KG1 (cell line): ENCODE measurements around the gene RAB8B.
A peak's percentile ranks its signal among the peaks of the same experiment; 100 is the strongest.

Source experiments
- DNase-seq: peaks from one replicate; lab custom pipeline; 2025; lab: John Stamatoyannopoulos, UW

The RAB8B gene

DNA sequence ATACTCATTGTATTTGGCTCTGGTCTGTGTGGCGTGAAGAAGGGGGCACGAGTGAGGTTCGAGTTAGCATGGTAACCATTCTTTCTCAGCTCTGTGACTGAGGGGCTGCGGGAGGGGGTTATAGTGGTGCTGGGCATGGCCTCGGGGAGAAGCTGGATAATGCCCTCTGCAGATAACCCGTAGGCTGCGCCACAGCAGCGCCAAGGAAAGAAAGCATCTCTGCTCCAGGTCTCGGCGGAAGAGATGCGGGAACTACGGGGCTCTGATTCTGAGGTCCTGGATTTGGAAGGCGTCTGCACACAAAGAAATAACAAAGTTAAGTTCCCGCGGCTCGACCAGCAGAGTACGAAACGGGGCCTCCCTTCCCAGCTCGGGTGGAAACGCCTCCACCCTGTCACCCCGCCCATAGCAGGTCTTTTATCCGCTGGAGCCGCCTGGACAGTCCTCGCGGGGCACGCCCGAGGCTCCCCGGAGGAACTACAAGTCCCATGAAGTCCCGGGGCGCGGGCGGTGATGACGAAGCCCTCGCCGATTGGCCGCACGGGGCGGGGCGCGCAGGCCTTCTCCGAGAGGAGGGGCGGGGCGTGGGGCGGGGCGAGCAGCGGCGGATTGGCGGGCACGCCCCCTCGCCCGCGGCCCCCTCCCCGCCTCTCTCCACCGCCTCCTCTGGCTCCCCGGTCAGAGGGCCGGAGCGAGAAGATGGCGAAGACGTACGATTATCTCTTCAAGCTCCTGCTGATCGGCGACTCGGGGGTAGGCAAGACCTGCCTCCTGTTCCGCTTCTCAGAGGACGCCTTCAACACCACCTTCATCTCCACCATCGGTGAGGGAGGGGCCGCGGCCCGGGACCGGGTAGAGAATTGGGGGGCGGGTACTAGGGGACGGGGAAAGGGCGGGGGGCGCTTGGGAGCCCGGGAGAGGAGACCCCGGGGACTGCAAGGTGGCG lies at the start of gene RAB8B:
RAB8B (plus strand) TSS at position 681 of the 946 bp plus-strand sequence; CDS start at position 700, 19 bp downstream.
- DNase-seq, result peak; percentile 85

DNA sequence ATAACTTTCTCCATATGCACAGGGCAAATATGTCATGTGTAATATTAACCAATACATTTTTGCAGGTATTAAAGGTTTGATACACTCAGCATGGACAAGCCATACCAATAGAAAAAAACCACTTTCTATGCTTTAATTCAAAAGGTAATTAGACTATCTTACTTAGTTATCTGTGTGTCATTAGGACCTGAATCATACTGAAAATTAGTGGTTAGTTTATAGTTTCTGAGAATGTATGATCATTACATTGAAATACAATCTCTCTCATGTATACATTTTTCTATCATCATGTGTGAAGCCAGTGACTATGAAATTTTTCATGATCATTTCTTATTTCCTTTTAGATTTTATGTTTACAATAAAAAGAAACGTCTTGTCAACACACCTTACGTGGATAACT lies 48.5 kb upstream of the RAB8B start:
- no peak for DNase-seq

DNA sequence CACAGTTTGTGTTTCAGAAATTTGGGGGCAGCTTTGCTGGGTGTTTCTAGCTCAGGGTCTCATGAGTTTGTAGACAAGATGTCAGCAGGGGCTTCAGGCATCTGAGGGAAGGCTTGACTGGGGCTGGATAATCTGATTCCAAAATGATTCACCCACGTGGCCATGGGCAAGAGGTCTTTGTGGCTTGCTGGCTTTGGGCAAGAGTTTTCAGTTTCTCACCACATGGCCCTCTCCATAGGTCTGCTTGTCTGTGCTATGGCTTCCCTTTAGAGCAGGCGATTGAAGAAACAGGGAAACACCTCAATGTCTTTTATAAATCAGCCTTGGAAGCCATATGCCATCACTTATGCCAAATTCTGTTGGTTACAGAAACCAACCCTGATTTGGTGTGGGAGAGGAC lies 44.0 kb upstream of the RAB8B start:
- no peak for DNase-seq

DNA sequence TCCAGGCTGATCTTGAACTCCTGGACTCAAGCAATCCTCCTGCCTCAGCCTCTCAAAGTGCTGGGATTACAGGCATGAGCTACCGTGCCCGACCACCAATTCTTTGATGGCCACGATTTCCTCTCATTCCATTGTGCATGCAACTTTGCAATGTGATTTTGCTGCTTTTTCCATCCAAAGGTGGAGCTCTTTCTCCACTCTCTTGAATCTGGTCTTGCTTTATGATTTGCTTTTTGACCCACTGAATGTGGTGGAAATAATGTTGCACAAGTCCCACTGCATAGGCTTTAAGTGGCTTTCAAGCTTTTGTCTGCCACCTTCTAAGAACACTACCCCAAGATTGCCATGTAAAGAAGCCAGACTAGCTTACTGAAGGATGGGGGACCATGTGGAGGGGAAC lies 42.7 kb upstream of the RAB8B start:
- DNase-seq, result no peak

DNA sequence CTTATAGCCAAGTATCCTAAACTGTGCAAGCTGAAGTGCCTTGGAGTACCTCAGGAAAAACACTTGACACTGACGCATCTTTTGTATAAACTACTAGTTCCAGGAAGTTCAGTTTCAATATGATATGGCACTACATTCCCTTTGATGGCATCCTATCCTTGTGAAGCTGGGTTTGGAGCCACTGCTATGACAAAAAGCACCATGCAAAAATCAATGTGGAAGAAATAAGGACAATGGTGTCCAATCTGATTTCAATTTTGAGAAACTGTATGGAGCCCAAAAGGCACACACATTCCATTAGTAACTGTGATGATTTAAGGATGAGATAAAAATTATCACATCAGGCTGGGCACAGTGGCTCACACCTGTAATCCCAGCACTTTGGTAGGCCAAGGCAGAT lies 37.7 kb upstream of the RAB8B start:
- no peak for DNase-seq

DNA sequence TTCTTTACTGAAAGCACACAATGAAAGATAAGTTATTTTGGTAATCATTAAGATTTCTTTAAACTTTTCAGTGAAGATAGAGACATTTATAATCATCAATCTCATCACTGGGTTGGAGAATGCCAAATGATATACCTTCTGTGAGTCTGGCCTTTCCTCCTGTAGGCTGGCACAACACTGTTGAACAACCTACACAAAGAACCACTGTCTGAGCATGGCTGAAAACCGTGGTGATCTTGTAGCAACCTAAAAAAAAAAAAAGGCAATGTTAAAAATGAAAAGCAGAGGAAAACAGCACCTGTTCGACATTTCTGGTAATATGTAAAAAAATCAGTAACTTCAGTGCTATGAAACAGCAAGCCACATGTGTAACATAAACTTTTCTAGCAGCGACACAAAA lies 33.9 kb upstream of the RAB8B start:
- DNase-seq, result no peak

DNA sequence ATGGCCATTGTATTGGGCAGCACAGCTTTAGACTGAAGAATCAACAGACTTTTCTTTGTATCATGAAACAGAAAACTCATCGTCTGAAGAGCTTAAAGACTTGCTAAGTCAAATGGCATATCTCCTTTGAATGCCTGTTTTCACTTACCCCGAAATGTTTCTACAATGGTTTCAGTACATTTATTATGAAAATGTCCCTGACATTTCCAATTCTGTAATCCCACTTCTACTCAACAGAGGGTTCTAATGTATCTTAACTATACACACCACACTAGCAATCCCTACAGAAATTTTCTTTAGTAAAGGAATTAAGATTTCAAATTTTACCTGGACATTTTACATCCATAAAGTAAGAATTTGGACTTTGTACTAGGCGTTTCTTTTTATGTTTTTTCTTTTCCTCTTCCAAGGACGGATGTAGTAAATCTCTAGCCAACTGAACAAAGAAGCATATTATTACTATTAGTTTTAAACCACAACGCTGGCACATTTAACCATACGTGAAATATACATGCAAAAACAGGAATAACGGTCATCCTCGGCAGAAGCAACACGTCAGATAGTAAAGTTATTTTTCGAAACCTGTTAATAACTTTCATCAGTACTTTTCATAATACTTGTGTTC lies 33.2 kb upstream of the RAB8B start:
- no peak for DNase-seq

DNA sequence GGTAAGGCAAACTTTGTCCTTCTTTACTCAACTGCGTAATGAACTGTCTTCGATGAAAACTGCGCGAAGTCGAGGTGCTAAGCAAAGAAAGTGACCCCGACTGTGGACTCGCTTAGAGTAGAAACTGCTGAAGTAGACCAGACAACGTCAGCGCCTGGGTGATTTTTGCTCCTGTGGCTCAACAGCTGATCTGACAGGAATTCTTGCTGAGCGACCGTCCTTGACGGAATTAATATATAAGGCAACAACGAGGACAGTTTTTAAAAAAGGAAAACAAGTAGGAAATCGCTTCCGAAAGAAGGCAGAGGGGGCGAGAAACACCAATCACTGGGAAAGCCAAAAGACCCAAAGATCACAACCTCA lies 32.7 kb upstream of the RAB8B start:
- DNase-seq, result no peak

DNA sequence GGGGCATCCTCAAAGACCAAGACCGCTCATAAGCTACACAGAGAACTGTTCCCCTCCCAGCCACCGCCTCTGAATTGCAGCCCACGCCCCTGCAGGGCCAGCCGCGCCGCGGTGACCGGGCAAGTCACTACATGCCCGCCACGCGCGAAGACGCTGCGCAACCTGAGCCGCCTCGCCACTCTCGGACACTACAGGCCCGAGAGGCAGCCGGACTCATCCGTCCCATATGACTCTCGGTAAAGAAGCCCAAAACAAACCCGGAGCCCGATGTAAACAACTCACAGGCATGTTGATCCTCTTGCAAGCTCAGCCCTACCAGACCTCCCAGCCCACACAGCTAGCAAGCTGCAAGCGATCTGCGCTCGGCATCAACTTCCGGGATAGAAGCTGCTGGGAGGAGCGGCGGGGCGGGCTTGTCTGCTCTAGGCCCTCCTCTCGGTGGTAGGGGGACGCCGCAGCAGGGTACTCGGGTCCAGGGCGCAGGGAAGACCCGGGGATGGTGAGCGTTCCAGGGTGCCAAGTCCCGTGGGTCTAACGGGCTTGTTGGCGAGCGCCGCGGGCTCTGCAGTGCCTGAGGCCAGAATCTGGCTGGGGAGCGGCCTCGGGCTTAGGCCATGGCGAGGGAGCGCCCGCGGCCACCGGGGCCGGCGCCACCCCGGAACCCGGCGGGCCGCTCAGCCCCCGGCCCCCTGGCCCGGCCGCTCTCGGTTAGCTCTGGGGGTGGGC lies 32.1 kb upstream of the RAB8B start, which contains the start of gene RPS27L:
RPS27L (minus strand) TSS at position 360 of the 726 bp plus-strand sequence; CDS start at position 288, 72 bp downstream.
- DNase-seq, result peak; percentile 72

DNA sequence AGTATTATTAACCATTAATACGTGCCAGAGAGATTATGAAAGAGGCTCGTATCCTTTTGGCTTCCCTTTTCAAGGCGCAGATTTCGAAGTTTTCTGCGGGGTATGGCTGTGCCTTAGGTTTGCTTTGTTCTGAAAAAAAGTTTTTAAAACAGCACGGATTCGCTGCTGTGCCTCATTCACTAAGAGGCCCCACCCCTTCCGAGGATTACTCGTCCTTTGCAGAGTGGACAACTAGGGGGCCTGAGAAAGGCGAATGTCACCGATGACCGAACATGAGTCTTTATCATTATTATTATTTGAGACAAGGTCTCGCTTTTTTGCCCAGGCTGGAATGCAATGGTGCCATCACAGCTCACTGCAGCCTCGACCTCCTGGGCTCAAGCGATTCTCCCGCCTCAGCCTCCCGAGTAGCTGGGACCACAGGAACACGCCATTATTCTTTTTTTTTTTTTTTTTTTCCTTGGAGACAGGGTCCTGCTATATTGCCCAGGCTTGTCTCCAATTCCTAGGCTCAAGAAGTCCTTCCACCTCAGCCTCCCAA lies 31.4 kb upstream of the RAB8B start:
- no peak for DNase-seq

DNA sequence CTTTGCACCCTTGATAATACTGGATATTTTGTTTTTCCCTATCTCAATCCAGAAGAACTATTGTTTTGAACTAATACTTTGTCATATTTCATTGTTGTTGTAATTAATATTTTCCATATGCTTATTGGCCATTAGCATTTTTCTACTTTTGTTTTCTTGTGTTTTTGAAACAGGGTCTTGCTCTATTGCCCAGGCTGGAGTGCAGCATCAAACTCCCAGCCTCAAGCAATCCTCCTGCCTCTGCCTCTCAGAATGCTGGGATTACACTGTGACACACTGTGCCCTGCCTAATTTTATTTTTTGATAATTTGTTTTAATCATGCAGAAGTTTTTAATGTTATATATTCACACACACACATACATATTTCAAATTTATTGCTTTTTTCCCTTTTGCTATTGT lies 28.8 kb upstream of the RAB8B start:
- no peak for DNase-seq

DNA sequence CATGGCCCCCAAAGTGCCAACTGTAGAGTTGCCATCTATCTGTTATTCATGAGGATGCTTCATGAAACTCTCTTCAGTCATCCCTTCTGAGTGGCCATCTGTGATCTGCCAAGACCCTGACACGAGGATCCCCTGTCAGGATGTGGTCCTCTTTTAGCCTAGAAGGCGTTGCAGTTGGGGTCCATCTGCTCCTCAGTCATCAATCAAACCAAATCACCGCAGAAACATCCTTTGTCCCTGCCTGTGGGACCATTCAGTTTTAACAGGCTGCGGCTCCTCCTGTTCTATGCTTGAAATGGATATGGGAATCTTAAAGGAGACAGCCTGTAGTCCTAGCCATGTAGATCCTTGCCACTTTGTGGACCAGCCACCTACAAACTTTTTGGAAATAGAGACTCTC lies 26.2 kb upstream of the RAB8B start:
- no peak for DNase-seq

DNA sequence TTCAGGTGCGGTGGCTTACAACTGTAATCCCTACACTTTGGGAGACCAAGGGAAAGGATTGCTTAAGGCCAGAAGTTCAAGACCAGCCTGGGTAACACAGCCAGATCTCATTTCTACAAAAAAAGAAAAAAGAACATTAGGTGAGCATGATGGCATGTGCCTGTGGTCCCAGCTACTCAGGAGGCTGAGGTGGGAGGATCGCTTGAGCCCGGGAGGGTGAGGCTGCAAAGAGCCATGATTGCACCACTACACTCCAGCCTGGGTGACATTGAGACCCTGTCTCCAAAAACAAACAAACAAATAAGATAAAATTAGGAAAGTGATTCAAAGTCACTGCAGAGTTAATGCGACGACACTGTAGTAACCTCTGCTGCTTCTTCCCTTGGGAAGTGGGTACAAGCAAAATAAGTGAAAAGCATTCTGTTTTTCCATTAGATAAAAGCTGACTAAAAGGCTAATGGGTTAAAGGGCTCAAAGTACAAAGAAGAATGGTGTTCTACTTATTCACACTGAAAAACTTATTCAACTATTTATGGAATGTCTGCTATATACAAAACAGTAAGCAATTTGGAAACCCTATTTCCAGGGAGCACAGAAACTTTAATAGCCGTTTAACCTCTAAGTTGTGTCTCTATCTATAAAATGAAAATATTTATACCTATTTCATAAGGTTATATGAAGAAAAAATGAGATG lies 24.1 kb upstream of the RAB8B start:
- DNase-seq, result no peak

DNA sequence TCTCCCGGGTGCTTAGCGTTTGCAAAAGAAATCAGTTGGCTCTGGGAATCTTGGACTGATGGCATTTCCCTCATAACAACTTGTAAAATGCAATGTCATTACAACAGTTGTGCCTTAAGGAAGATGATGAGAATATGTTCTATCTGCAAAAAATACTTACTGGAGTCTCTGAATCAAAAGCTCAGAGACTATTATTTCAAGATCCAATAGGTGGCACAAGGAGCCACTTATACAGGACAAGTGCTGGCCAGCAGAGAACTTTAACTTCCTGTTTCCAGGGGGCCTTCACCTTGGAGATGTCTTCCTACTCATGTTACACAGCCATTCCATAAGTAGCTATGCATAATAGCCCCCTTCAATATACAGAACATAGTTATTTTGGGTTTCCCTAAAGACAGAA lies 23.2 kb upstream of the RAB8B start:
- no peak for DNase-seq

DNA sequence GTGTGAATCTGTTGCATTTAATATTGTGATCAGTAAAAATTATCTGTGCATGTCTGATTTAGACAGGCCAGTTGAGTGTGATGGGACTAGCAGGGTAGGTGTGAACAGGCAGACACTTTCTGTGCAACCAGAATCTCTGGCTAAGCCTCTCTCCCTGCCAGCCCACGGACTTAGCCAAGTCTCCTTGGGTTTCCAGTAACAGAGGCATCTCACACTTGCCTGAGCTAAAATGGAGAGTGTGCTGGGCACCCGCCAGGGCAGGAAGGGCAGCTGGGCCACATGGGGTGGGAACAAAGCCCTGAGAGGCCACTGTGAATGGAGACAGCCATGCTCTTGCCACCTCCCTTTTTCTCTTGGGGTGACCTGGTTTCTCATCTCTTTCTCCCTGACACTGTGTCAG lies 19.6 kb upstream of the RAB8B start:
- DNase-seq, result no peak

DNA sequence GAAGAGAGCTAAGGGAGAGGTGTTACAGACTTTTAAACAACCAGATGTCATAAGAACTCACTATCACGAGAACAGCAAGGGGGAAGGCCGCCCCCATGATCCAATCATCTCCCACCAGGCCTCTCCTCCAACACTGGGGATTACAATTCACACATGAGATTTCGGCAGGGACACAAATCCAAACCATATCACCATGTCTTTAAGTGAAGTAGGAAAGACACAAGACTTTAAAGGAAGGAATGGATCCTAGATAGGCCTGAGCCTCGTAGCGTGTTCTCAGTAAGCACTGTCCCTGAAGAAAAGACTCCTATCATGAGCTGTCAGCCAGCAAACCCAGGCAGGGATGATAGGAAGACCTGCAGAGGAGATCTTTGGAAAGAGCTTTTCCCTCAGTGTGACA lies 17.0 kb upstream of the RAB8B start:
- DNase-seq, result no peak

DNA sequence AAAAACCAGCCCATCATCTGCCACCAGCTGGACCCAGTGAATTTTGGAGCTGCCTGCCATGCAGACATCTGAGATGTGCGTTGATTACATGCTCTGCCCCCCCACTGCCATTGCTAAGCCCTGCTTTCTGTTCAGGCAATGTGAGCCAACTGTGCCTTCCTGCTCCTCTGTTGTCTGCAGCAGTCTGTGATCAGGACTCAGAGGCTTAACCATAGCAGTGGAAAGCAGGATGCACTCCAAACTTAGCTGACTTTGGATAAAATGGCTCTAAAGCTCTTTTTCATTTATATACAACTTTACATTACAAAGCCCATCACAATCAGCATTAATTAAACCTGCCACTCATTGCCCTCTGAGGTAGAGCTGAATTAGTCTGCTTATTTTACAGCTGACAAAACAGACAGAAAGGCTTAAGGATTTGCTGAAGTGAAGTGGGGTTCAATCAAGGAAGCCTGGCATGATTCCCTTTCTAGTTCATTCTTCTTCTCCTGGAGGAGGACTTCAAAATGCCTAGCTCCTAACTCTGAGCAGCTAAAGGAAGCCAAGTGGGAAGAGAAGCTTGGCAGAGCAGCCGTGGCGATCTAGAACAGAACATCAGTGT lies 16.5 kb upstream of the RAB8B start:
- no peak for DNase-seq

DNA sequence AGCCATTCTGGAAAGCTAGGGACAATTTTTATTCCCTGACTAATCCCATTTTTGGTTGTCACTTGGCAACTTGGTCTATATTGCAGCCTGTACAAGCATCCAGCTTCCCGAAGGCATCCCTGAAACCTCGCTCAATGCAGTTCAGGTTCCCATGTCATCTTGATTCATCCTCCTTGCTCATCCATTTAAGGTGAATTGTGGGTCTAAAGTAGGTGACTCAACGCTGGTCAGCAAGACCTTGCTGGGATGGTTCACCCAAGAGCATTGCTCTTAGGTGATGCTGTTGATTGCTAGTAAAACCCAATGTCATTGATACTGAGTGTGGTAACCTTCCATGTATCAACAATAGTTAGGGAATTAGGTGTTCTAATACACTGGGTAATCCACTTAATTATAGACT lies 13.1 kb upstream of the RAB8B start:
- DNase-seq, result no peak

DNA sequence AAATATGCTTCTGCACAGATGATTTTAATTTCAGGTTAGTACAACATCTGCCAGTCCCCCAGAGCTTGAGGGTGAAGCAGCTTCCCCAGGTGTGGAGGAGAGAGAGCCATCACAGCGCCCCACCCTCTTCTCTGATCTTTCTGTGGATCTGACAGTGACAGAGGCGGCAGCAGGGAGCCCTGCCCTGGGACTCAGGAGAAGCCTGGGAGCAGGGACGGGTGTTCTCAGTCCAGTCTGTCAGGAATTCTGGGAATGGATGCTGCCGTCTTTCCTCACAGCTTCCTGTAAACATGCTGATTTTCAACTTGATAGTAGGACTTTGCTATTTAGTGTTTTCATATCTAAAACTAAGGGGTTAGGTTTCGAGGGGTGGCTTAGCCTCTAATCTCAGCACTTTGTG lies 11.4 kb upstream of the RAB8B start:
- DNase-seq, result no peak

DNA sequence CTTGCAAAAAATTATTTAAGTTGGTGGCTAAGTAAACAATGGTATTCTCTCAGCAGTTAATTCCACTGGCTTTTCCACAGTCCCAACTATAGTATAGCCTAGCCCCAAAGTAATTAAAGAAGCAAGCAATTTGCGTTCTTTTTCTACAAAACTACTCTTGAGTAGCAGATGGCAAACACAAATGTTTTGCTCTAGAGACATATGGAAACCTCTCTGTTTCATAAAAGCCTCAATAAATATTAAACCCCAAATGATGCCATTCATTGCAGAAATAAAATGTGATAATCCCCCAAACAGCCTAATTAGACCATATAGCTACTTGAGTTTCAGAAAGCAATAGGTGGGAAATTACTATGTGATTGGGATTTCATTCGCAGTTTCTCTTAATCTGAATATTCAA lies 8.7 kb upstream of the RAB8B start:
- DNase-seq, result no peak

DNA sequence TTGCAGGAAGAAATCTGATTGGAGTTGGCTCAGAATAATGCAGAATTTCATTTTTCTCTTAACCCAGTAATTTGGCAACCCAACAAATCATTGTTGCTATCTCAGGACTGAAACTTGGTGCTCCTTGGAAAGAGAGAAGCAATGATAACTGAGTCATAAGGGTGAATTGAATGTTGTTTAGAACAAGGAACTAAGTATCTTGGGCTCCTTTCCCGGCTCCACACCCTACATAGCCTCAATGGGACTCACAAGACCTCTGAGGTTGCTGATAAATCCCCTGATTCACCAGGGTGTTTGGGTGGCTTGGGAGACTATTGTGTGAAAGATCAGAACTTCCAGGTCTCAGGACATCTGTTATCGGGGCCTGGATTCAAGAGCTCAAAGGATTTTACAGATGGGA lies 7.8 kb upstream of the RAB8B start:
- no peak for DNase-seq

DNA sequence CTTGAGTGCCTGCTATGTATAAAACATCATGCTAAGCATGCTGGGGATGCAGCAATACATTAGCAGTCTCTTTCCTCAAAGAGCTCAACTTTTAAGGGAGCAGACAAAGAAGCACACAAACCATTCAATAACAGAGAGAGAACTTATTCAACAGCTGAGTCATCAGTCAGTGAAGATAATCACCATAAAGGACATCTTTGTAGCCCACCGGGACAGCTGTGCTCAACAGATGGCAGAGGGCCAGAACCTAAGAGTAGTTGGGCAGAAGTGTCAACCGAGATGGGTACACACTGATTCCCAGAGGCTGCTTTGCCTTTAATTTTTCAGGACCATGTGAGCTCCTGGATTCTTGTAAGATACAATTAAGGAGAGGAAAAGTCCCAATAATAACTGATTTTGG lies 4.2 kb upstream of the RAB8B start:
- no peak for DNase-seq
